ENCODE measurements around the gene RPL6. TPM values are rescaled to one million over a fixed set of nuclear protein-coding genes. Genes with fewer than 3 reads are reported as not detected.
"Not testable (repeated sequence)": the region's sequence is repeated elsewhere in the genome, so short reads cannot be mapped to it uniquely, and the experiment has no call there.

Gene RPL6
- total RNA-seq, 1 experiment from 2014 or later: 969 TPM

GRCh38 chr12:112439769-112440168, 30.4 kb upstream of the RPL6 start:
- Histone ChIP-seq H3K4me1 (ENCODE audit: control insufficient read depth, insufficient read depth, low read length) (no peaks in the 10 kb centered on the region), H3K27me3 (ENCODE audit: control insufficient read depth, insufficient read depth, low read length) (no peaks in the 10 kb centered on the region), H3K36me3 (ENCODE audit: control insufficient read depth, insufficient read depth, low read length) (no peaks in the 10 kb centered on the region), H3K27ac (ENCODE audit: low read length) (no peak overlapping the region), H3K4me3 (ENCODE audit: low read depth in 2 of 2, low read length in 2 of 2) (no peak overlapping the region), H3K9me3 (ENCODE audit: control insufficient read depth, insufficient read depth, low read depth, low read length) (no peaks in the 10 kb centered on the region)
- intact Hi-C loops (cut with micrococcal nuclease; ENCODE audit: unreplicated experiment): no loop called here
- ATAC-seq (no peak), DNase-seq (ENCODE audit: low read depth, low spot score) (no peak)
- ChIA-PET POLR2A (no interaction called here), CTCF (interaction anchor here (0.6 kb wide), 1 partner anchor 250 kb away, joined by 9 read pairs; no protein-coding TSS in a partner anchor)
- TF ChIP-seq TCF7L2 (IDR thresholded peaks at IDR 0.05; ENCODE audit: low read depth, low read length) (no peak), POLR2AphosphoS5 (IDR thresholded peaks at IDR 0.05; ENCODE audit: low read depth, low read length) (no peak), CTCF (IDR thresholded peaks at IDR 0.05) (no peak), SIN3A (IDR thresholded peaks at IDR 0.05; ENCODE audit: borderline replicate concordance, insufficient read depth, low read depth, low read length) (no peak), REST (IDR thresholded peaks at IDR 0.05; ENCODE audit: insufficient read depth in 1 of 2, low read depth in 2 of 2, low read length in 1 of 2) (no peak)
- in situ Hi-C loops (cut with HindIII; ENCODE audit: low pct_unique_long_range_greater_than_20kb, low sequenced_read_pairs): no loop called here
- BruUV-seq (replicated peaks): no TSS peak

- H3K9me3 ChIP-seq (ENCODE audit: control insufficient read depth, insufficient read depth, low read depth, low read length); CTCF ChIA-PET; BruUV-seq (replicated peaks); H3K27ac ChIP-seq (ENCODE audit: low read length); in situ Hi-C loops (cut with HindIII; ENCODE audit: low pct_unique_long_range_greater_than_20kb, low sequenced_read_pairs); H3K27me3 ChIP-seq (ENCODE audit: control insufficient read depth, insufficient read depth, low read length); ATAC-seq; DNase-seq (ENCODE audit: low read depth, low spot score); H3K4me1 ChIP-seq (ENCODE audit: control insufficient read depth, insufficient read depth, low read length); H3K4me3 ChIP-seq (ENCODE audit: low read depth in 2 of 2, low read length in 2 of 2); POLR2A ChIA-PET; intact Hi-C loops (cut with micrococcal nuclease; ENCODE audit: unreplicated experiment); H3K36me3 ChIP-seq (ENCODE audit: control insufficient read depth, insufficient read depth, low read length): not testable (repeated sequence)
These were observed 29.2 kb upstream of the RPL6 start for GRCh38 chr12:112438645-112439044.

- ChIA-PET CTCF (no interaction called here), POLR2A (no interaction called here)
- no peak overlapping the region for H3K27ac ChIP-seq (ENCODE audit: low read length)
- H3K36me3 ChIP-seq (ENCODE audit: control insufficient read depth, insufficient read depth, low read length): no peaks in the 10 kb centered on the region
- no peaks in the 10 kb centered on the region for H3K27me3 ChIP-seq (ENCODE audit: control insufficient read depth, insufficient read depth, low read length)
- H3K4me3 ChIP-seq (ENCODE audit: low read depth in 2 of 2, low read length in 2 of 2): no peak overlapping the region
- no peak for ATAC-seq
- no TSS peak for BruUV-seq (replicated peaks)
- in situ Hi-C loops (cut with HindIII; ENCODE audit: low pct_unique_long_range_greater_than_20kb, low sequenced_read_pairs): no loop called here
- no peak for TF ChIP-seq SIN3A (IDR thresholded peaks at IDR 0.05; ENCODE audit: borderline replicate concordance, insufficient read depth, low read depth, low read length)
- no peak for TF ChIP-seq REST (IDR thresholded peaks at IDR 0.05; ENCODE audit: insufficient read depth in 1 of 2, low read depth in 2 of 2, low read length in 1 of 2)
- TF ChIP-seq TCF7L2 (IDR thresholded peaks at IDR 0.05; ENCODE audit: low read depth, low read length): no peak
- no peak for TF ChIP-seq CTCF (IDR thresholded peaks at IDR 0.05)
- no peak for DNase-seq (ENCODE audit: low read depth, low spot score)
- intact Hi-C loops (cut with micrococcal nuclease; ENCODE audit: unreplicated experiment): no loop called here
- H3K4me1 ChIP-seq (ENCODE audit: control insufficient read depth, insufficient read depth, low read length): no peaks in the 10 kb centered on the region
- H3K9me3 ChIP-seq (ENCODE audit: control insufficient read depth, insufficient read depth, low read depth, low read length): no peaks in the 10 kb centered on the region
These were observed 24.1 kb upstream of the RPL6 start for GRCh38 chr12:112433551-112433950.

All from Panc1 (cell line).